GM12892 (cell line): ENCODE results near the gene MTOR.

ENCODE experiments used
- DNase-seq: peaks from one replicate; pipeline ENCODE4 v3.0.0; 2011; ENCODE audit not compliant: insufficient read length
- FAIRE-seq: peaks from 2 replicates; lab custom pipeline; 2011; peaks lifted over from hg19 to GRCh38; lab: Jason Lieb, UNC
- POLR2A ChIP-seq: IDR thresholded peaks from 2 replicates; pipeline ENCODE4 v1.6.1; 2011; ENCODE audit warnings: low read depth, low read length, control low read depth
- POLR2AphosphoS5 ChIP-seq: IDR thresholded peaks from 2 replicates; pipeline ENCODE4 v1.6.1; 2011; ENCODE audit warnings: low read depth, low read length, control low read depth
- TAF1 ChIP-seq: IDR thresholded peaks from 2 replicates; pipeline ENCODE4 v1.6.1; 2011; ENCODE audit warnings: low read depth, mild to moderate bottlenecking, control low read depth, low read length, borderline replicate concordance

The MTOR gene

GRCh38 chr1:11058026-11058425, 204.3 kb downstream of the MTOR start:
- DNase-seq, result no peak
- TF ChIP-seq POLR2A, result no peak
- no peak for TF ChIP-seq POLR2AphosphoS5
- TF ChIP-seq TAF1, result no peak
- no peak for FAIRE-seq

DNA sequence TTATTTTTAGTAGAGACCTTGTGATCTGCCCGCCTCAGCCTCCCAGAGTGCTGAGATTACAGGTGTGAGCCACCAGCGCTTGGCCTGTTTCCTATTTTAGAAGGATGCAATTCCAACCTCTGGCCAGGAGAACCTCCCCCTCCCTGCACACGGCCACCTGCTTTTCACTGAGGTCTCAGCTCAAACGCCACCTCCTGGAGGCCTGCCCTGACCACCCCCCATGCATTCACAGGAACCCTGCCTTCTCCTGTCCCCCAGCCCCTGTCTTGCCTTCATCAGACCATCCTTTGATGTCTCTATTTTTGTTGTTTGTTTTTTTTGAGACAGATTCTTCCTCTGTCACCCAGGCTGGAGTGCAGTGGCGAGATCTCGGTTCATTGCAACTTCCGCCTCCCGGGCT, 204.9 kb downstream of the MTOR start:
- no peak for FAIRE-seq
- DNase-seq, result no peak
- no peak for TF ChIP-seq POLR2AphosphoS5
- no peak for TF ChIP-seq POLR2A
- TF ChIP-seq TAF1, result no peak
